ENCODE measurements around the gene ULK3. TPM values are rescaled to one million over a fixed set of nuclear protein-coding genes. Genes with fewer than 3 reads are reported as not detected.

The ULK3 gene
- polyA plus RNA-seq, 2 donors = 68.8 to 143 TPM

DNA sequence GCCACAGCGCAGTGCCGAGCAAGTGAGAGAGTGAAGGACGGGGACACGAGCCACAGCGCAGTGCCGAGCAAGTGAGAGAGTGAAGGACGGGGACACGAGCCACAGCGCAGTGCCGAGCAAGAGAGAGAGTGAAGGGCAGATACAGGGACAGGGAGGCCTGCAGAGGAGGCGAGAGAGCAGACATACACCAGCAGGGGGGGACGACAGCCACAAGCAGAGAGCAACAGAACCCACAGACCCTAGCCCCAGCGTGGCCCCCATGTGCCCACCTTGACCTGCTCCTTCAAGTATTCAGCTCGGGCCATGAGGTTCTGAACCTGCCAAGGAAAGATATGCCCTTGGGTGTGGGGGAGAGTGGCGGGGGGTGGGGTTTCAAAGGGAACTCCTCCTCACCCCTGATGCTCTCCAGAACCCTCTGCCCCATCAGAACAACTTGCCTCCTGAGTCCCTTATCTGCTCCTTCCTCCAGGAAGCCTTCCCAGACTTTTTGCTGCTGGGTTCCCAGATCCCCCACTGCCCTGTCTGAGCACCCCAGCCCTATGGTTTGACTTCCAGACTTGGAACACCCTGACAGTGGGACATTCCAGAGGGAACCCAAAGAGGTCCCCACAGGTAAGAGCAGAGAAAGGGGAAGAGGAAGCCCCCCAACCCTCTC is 5.3 kb downstream of the ULK3 start:
- Histone ChIP-seq H3K27ac (ENCODE audit: low read depth in 2 of 2, low read length in 1 of 2) (no peak overlapping the region), H3K4me3 (ENCODE audit: low read depth in 1 of 2, low read length in 2 of 2) (no peak overlapping the region), H3K27me3 (ENCODE audit: control insufficient read depth in 1 of 2, insufficient read depth in 2 of 2, low read length in 2 of 2) (no peaks in the 10 kb centered on the region), H3K9me3 (ENCODE audit: control insufficient read depth in 2 of 2, insufficient read depth in 1 of 2, low read depth in 1 of 2, low read length in 1 of 2) (no peaks in the 10 kb centered on the region), H3K4me1 (ENCODE audit: control insufficient read depth in 2 of 2, insufficient read depth in 2 of 2, low read length in 1 of 2) (peaks cover 0 to 6% of the 10 kb centered on the region in 2 donors), H3K36me3 (ENCODE audit: control insufficient read depth in 2 of 2, insufficient read depth in 2 of 2, low read length in 1 of 2) (peaks cover 12 to 43% of the 10 kb centered on the region in 2 donors)
- 81 to 88% methylated on average over 15 of the region's 15 CpGs for WGBS, 2 donors

DNA sequence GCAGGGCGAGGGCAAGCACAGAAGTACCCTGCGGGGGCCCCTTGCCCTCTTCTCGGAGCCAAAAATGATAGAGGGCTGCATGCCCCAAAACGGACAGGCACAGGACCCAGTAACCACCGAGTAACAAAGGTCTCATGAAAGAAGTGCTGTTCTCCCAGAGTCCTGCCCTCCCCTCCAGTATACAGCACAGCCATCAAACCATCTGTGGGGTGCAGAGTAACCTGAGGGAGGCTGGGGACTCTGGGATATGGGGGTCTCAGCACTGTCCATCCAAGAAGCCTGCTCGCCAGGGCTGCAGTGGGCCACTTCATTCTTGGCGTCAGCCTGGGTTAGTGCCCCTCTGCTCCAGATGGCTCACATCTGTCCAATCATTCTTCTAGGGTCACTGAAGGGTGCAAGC is 6.1 kb downstream of the ULK3 start:
- Histone ChIP-seq H3K4me3 (ENCODE audit: low read depth in 1 of 2, low read length in 2 of 2) (no peak overlapping the region), H3K9me3 (ENCODE audit: control insufficient read depth in 2 of 2, insufficient read depth in 1 of 2, low read depth in 1 of 2, low read length in 1 of 2) (no peaks in the 10 kb centered on the region), H3K36me3 (ENCODE audit: control insufficient read depth in 2 of 2, insufficient read depth in 2 of 2, low read length in 1 of 2) (peaks cover 12 to 43% of the 10 kb centered on the region in 2 donors), H3K4me1 (ENCODE audit: control insufficient read depth in 2 of 2, insufficient read depth in 2 of 2, low read length in 1 of 2) (peaks cover 0 to 3% of the 10 kb centered on the region in 2 donors), H3K27me3 (ENCODE audit: control insufficient read depth in 1 of 2, insufficient read depth in 2 of 2, low read length in 2 of 2) (no peaks in the 10 kb centered on the region), H3K27ac (ENCODE audit: low read depth in 2 of 2, low read length in 1 of 2) (no peak overlapping the region)
- WGBS, 2 donors = 85 to 91% methylated on average over 7 of the region's 7 CpGs

DNA sequence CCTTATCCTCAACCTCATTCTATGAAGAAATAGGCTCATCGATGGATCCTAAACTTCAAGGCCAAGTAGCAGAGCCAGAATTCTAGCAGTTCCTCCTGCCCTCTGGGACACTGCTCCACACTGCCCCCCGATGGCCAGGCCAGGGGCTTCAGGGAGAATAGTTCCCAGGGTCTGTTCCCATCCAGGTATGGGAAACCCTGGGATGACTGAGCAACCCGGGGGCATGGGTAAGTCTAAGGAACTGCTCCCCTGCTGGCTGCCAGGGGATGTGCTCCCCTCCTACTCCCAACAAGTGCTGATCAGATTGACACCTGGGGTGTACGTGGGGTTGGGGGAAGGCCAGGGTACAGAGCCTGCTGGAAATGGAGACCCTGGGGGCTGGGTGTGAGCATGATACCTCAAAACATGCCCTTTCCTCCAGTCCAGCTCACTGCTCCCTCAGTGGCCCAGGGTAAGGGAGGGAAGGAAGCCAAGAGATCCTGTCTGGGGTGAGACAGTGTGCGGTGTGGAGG is 7.6 kb downstream of the ULK3 start:
- 36 to 37% methylated on average over 5 of the region's 5 CpGs for WGBS, 2 donors
- Histone ChIP-seq H3K4me3 (ENCODE audit: low read depth in 1 of 2, low read length in 2 of 2) (no peak overlapping the region), H3K36me3 (ENCODE audit: control insufficient read depth in 2 of 2, insufficient read depth in 2 of 2, low read length in 1 of 2) (peaks cover 12 to 37% of the 10 kb centered on the region in 2 donors), H3K27me3 (ENCODE audit: control insufficient read depth in 1 of 2, insufficient read depth in 2 of 2, low read length in 2 of 2) (no peaks in the 10 kb centered on the region), H3K9me3 (ENCODE audit: control insufficient read depth in 2 of 2, insufficient read depth in 1 of 2, low read depth in 1 of 2, low read length in 1 of 2) (no peaks in the 10 kb centered on the region), H3K27ac (ENCODE audit: low read depth in 2 of 2, low read length in 1 of 2) (no peak overlapping the region), H3K4me1 (ENCODE audit: control insufficient read depth in 2 of 2, insufficient read depth in 2 of 2, low read length in 1 of 2) (peaks cover 0 to 2% of the 10 kb centered on the region in 2 donors)

DNA sequence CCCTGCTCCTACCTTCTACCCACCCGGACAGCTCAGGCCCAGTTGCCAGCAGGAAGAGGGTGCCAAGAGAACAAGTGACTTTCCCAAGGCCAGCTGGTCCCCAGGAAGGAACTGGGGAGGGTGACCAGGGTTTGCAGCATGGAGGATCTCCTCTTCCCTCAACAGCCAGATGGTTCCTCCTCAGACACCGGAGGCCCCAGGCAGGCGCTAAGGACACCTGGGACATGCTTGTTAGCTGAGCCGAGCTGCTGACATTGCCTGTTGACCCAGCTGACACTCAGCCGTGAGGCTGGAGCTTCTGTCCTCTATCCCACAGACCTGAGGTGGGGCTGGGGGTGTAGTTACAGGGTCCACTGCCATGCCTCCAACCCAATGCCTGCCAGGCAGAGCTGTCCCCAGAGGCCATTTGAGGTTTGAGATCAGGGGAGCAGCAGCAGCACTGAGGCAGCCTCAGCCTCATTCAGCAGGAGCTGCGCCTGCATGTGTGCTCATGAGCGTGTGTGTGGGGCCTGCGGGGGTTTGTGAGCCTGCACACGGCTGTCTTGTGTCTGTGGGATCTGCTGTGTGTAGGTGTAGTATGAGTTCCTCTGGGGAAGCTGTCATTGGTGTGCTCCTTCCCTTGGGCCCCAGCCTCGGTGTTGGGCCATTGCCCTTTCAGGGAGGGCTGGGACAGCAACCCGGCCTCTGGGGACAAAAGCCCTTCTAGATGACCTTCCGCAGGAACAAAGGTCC is 9.4 kb downstream of the ULK3 start:
- no peak overlapping the region for H3K27ac ChIP-seq (ENCODE audit: low read depth in 2 of 2, low read length in 1 of 2)
- WGBS, 2 donors = 65 to 74% methylated on average over 12 of the region's 12 CpGs
- no peaks in the 10 kb centered on the region for H3K27me3 ChIP-seq (ENCODE audit: control insufficient read depth in 1 of 2, insufficient read depth in 2 of 2, low read length in 2 of 2)
- H3K36me3 ChIP-seq (ENCODE audit: control insufficient read depth in 2 of 2, insufficient read depth in 2 of 2, low read length in 1 of 2) = peaks cover 7 to 24% of the 10 kb centered on the region in 2 donors
- peaks cover 0 to 2% of the 10 kb centered on the region in 2 donors for H3K4me1 ChIP-seq (ENCODE audit: control insufficient read depth in 2 of 2, insufficient read depth in 2 of 2, low read length in 1 of 2)
- H3K4me3 ChIP-seq (ENCODE audit: low read depth in 1 of 2, low read length in 2 of 2) = no peak overlapping the region
- H3K9me3 ChIP-seq (ENCODE audit: control insufficient read depth in 2 of 2, insufficient read depth in 1 of 2, low read depth in 1 of 2, low read length in 1 of 2) = no peaks in the 10 kb centered on the region

DNA sequence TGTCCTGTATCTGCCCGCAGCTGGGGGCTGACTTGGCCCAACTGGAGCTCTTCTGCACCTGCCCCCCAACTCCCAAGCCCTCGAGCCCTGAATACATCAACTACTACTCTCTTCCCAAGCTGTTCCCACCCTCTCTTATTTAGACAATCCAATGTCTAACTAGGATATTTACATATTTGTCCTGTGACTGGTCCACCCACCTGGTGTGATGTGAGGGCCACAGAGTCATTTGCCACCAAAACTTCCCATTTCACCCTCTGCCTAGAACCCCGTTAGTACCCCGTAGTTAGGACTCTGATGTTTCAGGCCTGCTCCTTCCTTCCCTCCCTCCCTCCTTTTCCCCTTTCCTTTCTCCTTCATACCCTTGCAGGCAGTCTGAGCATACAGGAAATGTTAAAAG is 10.1 kb downstream of the ULK3 start:
- H3K27ac ChIP-seq (ENCODE audit: low read depth in 2 of 2, low read length in 1 of 2) = no peak overlapping the region
- peaks cover 0 to 2% of the 10 kb centered on the region in 2 donors for H3K4me1 ChIP-seq (ENCODE audit: control insufficient read depth in 2 of 2, insufficient read depth in 2 of 2, low read length in 1 of 2)
- peaks cover 7 to 19% of the 10 kb centered on the region in 2 donors for H3K36me3 ChIP-seq (ENCODE audit: control insufficient read depth in 2 of 2, insufficient read depth in 2 of 2, low read length in 1 of 2)
- no peak overlapping the region for H3K4me3 ChIP-seq (ENCODE audit: low read depth in 1 of 2, low read length in 2 of 2)
- no peaks in the 10 kb centered on the region for H3K27me3 ChIP-seq (ENCODE audit: control insufficient read depth in 1 of 2, insufficient read depth in 2 of 2, low read length in 2 of 2)
- no peaks in the 10 kb centered on the region for H3K9me3 ChIP-seq (ENCODE audit: control insufficient read depth in 2 of 2, insufficient read depth in 1 of 2, low read depth in 1 of 2, low read length in 1 of 2)
- WGBS, 2 donors = 58 to 64% methylated on average over 4 of the region's 4 CpGs

DNA sequence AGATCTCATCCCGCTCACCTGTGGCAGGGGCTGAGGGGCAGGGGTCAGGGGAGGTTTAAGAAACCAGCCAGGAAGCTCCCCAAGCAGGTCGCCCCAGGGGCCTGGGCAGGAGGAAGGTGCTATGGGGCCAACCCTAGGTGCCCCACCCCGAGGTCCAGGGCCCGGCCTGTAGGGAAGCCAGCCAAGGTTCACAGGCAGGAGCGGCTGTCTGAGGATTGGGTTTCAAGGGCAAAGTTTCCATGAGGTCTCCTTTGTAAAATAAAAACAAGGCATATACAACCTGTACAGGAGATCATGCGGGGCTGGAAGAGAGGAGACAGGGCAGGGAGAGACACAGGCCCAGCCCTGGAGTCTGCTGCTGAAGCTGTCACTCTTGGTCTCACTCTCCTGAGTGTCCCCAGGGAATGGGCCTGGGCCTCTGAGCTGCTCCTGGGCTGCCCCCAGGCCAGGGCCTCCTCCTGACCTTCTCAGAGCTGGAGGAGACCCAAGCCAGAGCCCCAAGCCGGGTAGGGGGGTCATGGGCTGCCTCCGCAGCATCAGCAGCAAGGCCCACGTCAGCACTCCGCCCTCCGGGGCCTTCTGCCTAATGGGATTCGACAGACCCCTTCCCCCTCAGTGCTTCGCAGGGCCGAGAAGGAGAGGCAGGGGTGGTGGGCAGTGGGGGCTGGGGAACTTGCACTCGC is 11.0 kb downstream of the ULK3 start:
- 65% methylated on average over 15 of the region's 15 CpGs for WGBS, 2 donors
- no peaks in the 10 kb centered on the region for H3K9me3 ChIP-seq (ENCODE audit: control insufficient read depth in 2 of 2, insufficient read depth in 1 of 2, low read depth in 1 of 2, low read length in 1 of 2)
- peaks cover 6 to 14% of the 10 kb centered on the region in 2 donors for H3K36me3 ChIP-seq (ENCODE audit: control insufficient read depth in 2 of 2, insufficient read depth in 2 of 2, low read length in 1 of 2)
- no peaks in the 10 kb centered on the region for H3K27me3 ChIP-seq (ENCODE audit: control insufficient read depth in 1 of 2, insufficient read depth in 2 of 2, low read length in 2 of 2)
- peaks cover 0 to 2% of the 10 kb centered on the region in 2 donors for H3K4me1 ChIP-seq (ENCODE audit: control insufficient read depth in 2 of 2, insufficient read depth in 2 of 2, low read length in 1 of 2)
- H3K27ac ChIP-seq (ENCODE audit: low read depth in 2 of 2, low read length in 1 of 2) = no peak overlapping the region
- no peak overlapping the region for H3K4me3 ChIP-seq (ENCODE audit: low read depth in 1 of 2, low read length in 2 of 2)

DNA sequence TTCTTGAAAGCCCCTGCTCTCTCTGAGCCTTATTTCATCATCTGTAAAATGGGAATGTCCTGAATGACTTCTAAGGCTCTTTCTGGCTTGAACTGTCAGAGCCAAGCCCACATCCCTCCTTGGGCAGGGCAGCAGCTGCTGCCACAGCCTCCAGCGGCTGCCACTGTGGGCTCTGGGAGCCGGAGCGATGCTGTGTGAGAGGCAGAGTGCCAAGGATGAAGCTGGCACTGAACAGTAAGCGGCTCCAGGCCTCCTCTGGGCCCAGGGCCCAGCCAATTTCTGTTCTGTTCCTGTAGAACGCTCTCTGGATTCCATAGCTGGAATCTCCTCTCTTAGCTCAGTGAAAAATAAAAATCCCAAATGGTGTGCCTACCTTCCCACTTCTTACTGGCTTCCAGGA is 12.1 kb downstream of the ULK3 start:
- H3K4me1 ChIP-seq (ENCODE audit: control insufficient read depth in 2 of 2, insufficient read depth in 2 of 2, low read length in 1 of 2) = peaks cover 2 to 5% of the 10 kb centered on the region in 2 donors
- no peaks in the 10 kb centered on the region for H3K9me3 ChIP-seq (ENCODE audit: control insufficient read depth in 2 of 2, insufficient read depth in 1 of 2, low read depth in 1 of 2, low read length in 1 of 2)
- H3K27ac ChIP-seq (ENCODE audit: low read depth in 2 of 2, low read length in 1 of 2) = no peak overlapping the region
- peaks cover 0 to 6% of the 10 kb centered on the region in 2 donors for H3K36me3 ChIP-seq (ENCODE audit: control insufficient read depth in 2 of 2, insufficient read depth in 2 of 2, low read length in 1 of 2)
- WGBS, 2 donors = 42% methylated on average over 5 of the region's 5 CpGs
- no peaks in the 10 kb centered on the region for H3K27me3 ChIP-seq (ENCODE audit: control insufficient read depth in 1 of 2, insufficient read depth in 2 of 2, low read length in 2 of 2)
- no peak overlapping the region for H3K4me3 ChIP-seq (ENCODE audit: low read depth in 1 of 2, low read length in 2 of 2)

DNA sequence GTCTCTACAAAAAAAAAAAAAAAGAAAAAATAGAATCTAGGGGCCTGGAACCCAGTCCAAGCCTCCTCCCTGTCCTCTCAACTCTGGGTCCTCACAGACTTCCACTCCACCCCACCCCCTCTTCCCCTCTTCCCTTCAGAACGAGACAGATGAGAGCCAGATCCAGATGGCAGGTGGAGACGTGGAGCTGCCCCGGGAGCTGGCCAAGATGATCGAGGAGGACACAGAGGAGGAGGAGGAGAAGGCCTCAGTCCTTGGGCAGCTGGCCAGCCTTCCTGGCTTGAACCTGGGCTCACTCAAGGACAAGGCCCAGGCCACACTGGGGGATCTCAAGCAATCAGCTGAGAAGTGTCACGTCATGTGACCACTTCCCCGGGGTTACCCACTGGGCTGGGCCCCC is 13.0 kb downstream of the ULK3 start:
- Histone ChIP-seq H3K4me1 (ENCODE audit: control insufficient read depth in 2 of 2, insufficient read depth in 2 of 2, low read length in 1 of 2) (peaks cover 2 to 5% of the 10 kb centered on the region in 2 donors), H3K4me3 (ENCODE audit: low read depth in 1 of 2, low read length in 2 of 2) (no peak overlapping the region), H3K27ac (ENCODE audit: low read depth in 2 of 2, low read length in 1 of 2) (no peak overlapping the region), H3K27me3 (ENCODE audit: control insufficient read depth in 1 of 2, insufficient read depth in 2 of 2, low read length in 2 of 2) (peaks cover 0 to 3% of the 10 kb centered on the region in 2 donors), H3K36me3 (ENCODE audit: control insufficient read depth in 2 of 2, insufficient read depth in 2 of 2, low read length in 1 of 2) (no peaks in the 10 kb centered on the region), H3K9me3 (ENCODE audit: control insufficient read depth in 2 of 2, insufficient read depth in 1 of 2, low read depth in 1 of 2, low read length in 1 of 2) (no peaks in the 10 kb centered on the region)
- 59 to 61% methylated on average over 6 of the region's 6 CpGs for whole genome bisulfite sequencing, 2 donors

DNA sequence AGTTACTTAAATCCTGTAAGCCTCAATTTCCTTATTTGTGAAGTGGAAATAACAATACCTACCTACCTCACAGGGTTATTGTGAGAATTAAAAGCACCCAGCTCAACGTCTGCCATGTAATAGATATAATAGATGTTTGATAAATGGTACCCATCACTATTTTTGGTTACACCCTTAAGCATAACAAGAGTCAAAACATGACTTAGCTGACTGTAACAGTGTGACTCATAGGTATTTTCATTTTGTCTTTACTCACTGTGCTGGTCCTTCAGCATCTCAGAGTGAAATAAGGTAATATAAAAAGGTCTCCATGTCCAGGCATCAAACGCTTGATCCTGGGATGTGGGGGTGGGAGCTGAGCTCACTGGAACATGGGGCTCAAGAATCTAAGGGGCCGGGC is 13.5 kb downstream of the ULK3 start:
- Histone ChIP-seq H3K27me3 (ENCODE audit: control insufficient read depth in 1 of 2, insufficient read depth in 2 of 2, low read length in 2 of 2) (peaks cover 0 to 3% of the 10 kb centered on the region in 2 donors), H3K9me3 (ENCODE audit: control insufficient read depth in 2 of 2, insufficient read depth in 1 of 2, low read depth in 1 of 2, low read length in 1 of 2) (no peaks in the 10 kb centered on the region), H3K4me1 (ENCODE audit: control insufficient read depth in 2 of 2, insufficient read depth in 2 of 2, low read length in 1 of 2) (peaks cover 2 to 5% of the 10 kb centered on the region in 2 donors), H3K4me3 (ENCODE audit: low read depth in 1 of 2, low read length in 2 of 2) (no peak overlapping the region), H3K27ac (ENCODE audit: low read depth in 2 of 2, low read length in 1 of 2) (no peak overlapping the region), H3K36me3 (ENCODE audit: control insufficient read depth in 2 of 2, insufficient read depth in 2 of 2, low read length in 1 of 2) (no peaks in the 10 kb centered on the region)
- WGBS, 2 donors = 59 to 67% methylated on average over 3 of the region's 3 CpGs

Measured in esophagus (tissue), 2 donors.